DOHH2 (cell line): ENCODE results near the gene CUL9.

Experiments used
- CTCF ChIP-seq: fragments of 200-600 bp; sonication (generic); IDR thresholded peaks from one replicate; pipeline ENCODE4 v1.5.1; 2014; ENCODE audit warnings: antibody characterized with exemption, mild to moderate bottlenecking, low read depth, low read length; ENCODE audit not compliant: poor library complexity, severe bottlenecking
- EZH2phosphoT487 ChIP-seq: fragments of 200-600 bp; sonication (generic); IDR thresholded peaks from 2 replicates; pipeline ENCODE4 v1.6.1; 2017; ENCODE audit warnings: borderline replicate concordance, mild to moderate bottlenecking, antibody characterized with exemption, low read length, moderate library complexity, mixed read lengths

- TF ChIP-seq CTCF (peak; percentile 95), EZH2phosphoT487 (no peak)
These were observed 38.5 kb upstream of the CUL9 start for GRCh38 chr6:43143235-43144128.
